ENCODE data around the gene LACRT.

The LACRT gene

DNA sequence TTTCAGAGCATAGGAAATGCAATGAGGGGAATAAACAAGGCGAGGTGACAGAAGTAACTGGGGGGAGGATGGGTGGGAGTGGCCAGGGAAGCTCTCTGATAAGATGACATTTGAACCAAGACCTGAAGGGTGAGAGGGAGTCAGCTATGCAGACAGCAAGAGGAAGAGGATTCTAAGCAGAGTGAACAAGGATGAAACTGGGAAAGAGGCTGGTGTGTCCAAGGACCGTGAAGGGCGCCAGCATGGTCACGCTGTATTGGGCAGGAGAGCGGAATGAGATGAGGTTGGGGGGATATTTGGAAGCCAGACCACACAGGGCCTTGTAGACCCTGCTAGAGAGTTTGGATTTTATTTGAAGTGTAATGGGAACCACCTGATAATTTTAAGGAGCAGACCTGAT is 35.7 kb downstream of the LACRT start:
- no peak for FAIRE-seq

DNA sequence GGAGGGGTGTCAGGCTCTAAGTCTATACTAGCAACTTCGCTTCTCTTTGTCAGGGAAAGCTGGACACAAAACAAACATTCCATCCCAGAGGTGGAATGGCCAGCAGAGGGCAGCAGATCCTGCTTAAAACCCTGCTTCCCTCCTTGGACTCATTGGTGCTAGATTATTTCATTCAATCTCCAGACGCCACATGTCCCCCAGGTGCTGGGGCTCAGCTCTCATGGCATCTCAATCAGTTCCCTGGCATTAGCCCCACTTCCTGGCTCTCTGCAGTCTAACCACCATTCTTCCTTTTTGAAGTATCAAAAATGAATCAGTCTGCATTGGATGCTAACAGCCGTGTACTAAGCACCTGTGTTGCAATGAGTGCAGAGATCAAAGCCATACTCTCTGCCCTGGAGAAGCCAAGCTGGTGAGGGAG is 38.2 kb downstream of the LACRT start:
- FAIRE-seq = no peak

DNA sequence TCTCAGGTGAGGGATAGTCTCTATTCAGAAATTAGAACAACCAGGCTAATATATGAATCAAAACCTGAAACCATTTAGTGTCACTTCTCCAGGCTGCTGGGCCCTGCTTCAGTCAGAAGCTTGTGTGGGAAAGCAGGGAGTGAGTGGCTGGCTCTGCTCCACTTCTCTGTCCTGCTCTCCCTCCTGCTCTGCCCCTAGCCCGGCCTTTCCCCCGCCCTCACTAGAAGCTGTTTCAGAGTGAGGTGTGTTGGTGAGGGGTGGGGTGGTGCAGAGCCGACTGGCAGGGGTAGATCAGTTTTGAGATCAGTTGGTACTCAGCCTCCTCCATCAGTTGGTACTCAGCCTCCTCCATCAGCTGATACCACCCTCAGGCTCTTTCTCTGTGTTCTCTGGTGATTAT is 39.2 kb downstream of the LACRT start:
- FAIRE-seq = no peak

DNA sequence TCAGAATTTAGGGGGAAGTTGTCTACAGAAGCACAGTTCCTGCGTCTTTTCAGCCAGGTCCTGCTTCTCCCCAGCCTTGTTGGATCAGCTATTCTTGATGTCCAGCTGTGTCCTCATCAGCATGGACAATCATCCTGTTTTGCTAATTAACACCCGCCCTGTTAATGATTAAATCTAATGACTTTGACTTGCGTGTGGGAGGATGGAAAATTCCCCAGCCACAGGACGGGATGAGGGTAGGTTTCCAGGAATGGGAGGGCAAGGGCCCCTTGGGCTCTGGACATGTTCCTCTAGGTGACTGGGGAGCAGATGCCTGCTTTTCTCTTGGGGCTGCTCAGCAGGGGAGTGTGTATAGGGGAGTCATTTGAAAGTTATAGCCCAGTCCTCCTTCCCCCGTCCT is 41.0 kb downstream of the LACRT start:
- FAIRE-seq = no peak

DNA sequence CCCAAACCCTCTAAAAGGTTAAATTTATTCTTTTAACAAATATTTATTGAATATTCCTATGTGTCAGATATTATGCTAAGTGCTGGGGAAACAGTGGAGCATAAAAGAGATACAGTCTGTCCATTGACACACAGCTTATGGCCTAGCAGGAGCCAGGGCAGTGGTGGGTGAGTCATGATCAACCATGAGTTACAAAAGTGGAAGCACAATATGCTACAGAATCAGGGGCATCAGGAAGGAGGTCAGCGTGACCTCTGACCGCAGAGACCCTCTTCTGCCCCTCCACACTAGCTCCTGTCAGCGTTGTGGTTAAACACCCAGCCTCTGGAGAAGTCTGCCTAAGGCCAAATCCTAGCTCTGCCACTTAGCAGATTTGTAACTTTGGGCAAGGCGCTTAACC is 41.6 kb downstream of the LACRT start:
- FAIRE-seq = no peak

DNA sequence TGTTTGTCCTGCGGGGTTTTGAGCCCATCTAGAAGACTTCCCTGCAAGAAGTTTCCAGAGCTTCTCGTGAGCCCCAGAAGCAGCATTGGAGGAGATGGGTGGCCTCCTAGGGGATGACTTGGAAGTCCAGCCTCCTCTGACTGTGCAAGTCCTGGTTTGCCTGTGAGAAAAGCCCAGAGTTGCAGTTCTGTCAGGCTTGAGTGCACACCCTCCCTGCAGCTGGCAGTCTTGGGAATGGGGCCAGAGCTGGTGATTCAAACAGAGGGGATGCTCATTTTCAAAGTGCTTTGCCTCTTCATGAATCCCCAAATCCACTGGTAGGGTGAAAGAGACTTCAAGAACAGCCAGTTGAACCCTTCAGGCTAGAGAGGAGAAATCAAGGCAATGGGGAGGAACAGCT is 42.4 kb downstream of the LACRT start:
- no peak for FAIRE-seq

DNA sequence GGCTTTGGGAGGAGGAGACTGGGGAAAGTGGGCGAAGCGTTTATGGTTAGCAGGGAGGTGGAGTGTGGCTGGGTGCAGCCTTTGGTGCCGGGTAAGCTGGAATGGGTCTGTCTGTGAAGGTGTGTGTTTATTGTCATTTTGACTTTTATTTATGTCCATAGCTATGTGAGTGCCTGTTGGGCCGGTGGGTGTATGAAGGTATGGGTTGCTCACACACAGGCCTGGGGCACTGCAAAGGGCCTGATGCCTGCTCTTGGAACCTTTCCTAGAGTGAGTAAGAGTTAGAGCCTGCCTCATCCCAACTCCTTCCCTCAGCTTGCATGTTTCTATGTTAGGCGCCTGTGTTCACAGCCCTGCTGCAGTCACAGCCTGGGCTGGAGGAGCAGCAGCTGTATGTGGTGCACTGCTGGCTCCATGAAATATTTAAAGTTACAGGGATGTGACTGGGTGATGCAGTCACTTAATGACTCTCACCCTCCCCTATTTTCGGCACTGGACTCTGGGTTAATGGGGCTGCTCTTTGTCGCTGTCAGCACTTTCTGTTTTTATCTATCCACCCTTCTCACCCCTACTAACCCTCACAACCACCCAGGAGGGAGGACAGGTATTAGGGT is 43.6 kb downstream of the LACRT start:
- no peak for FAIRE-seq

DNA sequence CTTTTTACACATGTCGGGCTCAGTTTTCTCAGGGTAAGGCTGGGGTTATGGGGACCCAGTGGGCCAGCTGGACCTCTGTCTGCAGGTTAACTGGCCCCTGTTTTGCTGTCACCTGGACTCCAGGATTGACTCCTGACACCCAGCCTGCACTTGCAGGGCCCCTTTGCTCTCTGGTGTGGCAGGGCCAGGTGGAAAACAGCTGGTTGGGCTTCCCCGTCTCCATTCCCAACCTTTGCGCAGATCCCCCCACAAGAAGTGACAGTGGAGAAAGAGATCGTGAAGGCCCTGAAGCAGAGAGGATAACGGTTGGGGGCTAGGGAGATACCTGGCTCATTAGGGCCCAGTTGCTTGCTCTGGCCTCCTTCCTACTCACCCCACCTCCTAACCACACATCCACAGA is 44.7 kb downstream of the LACRT start:
- no peak for FAIRE-seq

DNA sequence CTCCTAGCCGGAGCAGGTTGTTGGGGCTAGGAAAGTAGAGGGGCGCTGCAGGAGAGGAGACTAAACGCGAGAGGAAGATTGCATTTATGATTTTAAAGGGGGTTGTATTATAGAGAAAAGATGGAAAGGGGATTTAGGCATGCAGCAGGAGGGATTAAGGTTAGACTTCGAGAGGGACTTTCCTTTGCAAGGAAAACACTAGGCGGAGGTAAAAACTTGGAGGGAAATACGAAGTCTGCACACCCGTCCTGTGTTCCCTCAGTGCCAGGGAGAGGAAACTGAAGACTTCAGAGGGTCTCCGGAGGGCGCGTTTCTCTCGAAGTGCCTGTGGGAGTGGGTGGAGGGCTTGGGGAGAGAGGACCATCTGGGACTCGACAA is 45.8 kb downstream of the LACRT start:
- no peak for FAIRE-seq

DNA sequence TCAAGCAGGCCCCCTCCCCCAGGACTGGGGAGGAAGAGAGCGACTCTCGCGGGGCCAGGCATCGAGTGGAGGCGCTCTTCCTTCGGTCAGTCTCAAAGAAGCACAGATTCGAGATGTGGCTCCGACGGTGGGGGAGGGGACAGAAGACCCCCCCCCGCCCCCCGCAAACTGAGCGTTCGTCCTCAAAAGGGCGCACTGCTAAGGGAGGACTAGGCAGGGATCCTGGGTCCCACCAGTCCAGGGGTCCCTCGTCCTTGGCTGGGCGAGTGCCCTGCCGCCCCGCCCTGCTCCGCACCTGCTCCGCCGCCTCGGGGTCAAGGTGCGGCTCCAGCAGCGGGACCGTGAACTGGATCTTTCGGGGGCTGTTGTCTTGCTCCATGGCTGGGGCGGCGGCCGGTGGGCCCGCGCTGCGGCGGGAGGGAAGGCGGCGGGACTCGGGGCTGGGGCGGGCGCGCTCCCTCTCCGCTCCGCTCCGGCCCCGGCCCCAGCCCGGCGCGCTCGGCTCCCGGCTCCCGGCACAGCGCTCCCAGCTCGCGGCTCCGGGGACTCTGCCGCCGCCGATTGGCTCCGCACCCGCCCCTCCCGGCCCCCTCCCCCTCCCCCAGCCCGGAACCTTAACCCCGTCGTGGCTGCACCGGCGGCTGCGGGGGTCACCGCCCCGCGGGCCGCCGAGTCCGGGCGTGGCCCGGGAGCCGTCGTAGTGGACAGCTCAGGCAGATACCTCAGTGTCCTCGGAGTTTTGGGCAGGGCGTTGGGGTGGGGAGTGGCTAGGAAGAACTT is 46.4 kb downstream of the LACRT start, which contains the start of gene PPP1R1A:
Gene PPP1R1A, minus strand, starts transcription at position 550 of the 780 bp plus-strand sequence. Its CDS starts 171 bp downstream, at position 379.
- FAIRE-seq = no peak

DNA sequence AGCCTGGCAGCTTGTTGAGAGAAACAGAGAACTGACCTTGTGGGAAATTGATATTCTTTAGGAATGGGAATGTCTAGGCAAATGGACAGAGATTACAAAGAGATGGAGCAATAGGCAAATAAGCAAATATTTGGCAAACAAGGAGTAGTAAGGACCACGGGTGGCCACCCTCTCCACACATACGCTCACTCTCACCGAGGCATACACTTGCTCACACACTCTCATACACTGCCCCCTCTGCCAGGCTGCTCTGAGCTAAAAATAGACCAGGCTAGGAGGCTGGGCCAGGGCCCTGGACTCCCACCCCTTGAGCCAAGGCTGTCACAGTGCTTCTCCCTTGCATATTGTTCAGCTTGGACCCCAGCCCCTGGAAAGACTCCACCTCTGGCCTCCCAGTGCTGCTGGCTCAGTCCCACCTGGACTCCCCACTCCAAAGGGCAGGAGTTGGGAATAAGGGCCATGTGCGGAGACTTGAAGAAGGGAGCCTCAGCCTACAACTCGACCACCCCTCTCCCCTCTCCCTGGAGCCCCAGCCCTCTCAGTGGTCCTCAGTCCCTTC is 47.3 kb downstream of the LACRT start:
- FAIRE-seq = no peak

DNA sequence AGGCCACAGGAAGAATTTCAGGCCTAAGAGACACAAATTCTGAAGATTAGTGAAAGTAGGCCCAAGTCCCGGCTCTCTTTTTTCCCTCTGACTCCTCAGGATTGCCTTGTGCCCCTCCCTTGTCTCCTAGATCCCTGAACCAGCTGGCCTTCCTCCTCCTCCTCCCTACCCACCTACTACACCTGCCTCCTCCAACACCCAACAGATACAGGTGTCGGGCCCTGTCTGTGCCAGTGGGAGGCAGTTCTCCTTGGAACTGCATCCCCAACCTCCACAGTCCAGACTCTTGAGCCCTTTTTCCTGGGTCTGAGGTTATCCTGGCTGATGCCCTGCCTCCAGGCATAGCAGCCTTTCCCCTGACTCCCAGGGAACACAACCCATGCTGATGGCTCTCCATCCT is 48.1 kb downstream of the LACRT start:
- no peak for FAIRE-seq

DNA sequence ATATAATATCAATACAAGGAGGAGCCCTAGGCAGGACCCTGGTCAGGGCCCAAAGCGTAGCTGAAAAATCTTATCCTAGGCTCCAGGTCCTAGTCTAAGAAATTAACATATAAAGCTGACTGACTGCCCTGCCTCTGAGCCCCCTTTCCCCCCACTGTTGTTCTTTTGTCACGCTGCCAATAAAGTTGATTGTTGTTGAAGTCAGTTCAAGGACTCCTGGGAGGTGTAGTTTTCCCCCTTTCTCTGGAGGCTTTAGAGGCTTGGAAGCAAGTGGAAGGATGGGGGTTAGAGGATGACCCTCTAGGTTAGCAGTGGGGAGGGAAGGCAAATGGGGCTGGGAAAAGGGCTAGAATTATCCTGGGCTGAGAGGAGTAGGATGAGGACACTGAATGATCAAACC is 49.5 kb downstream of the LACRT start:
- no peak for FAIRE-seq

DNA sequence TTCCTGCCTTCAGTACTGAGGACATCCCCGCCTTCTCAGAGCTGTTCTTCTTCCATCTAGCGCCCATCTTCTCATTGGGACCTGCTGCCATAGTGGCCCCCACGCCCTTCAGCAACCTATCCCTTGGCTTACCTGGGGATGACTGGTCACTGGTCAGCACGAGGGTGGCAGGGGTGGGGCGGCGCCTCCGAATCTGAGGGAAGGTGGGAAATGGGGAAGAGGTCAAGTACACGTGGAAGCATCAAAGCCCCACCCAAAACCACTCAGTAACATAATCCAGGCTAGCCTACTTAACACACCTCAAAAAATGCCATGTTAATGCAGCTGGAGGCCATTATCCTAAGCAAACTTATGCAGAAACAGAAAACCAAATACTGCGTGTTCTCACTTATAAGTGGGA is 50.6 kb downstream of the LACRT start:
- FAIRE-seq = no peak

DNA sequence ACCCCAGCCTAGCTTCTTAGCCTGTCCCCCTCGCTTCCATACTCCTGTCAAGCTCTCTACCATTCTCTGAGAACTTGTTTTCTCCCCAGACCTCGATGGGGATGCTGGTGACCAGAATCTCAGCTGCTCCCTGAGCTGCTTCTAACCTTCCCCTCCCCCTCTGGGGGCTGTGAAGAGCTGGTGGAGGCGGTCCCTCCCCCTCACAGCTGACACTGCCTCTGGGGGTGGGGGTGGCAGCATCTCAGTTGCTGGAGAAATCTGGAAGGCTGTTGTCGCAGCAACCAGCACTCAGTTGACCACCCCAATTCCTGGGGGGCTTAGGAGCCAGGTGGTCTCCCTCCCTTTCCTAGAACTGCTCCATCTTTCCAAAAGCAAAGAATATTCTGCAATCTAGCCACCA is 51.0 kb downstream of the LACRT start:
- FAIRE-seq = no peak

DNA sequence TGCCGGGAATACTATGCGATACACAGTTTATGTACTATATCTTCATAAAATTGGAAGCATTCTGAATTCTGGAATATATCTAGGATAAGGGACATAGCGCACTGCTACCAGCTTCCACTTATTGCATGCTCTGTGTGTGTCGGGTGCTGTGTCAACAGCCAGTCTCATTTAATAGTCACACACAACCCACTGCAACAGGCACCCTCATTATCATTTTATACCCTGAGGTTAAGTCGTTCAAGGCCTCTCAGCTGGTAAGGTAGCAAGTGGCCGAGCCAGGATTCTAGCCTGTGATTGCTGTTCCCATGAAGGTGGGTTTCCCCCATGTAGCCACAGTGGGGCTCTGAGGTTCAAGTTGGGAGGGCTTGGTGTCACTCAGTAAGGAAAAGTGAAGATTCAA is 53.3 kb downstream of the LACRT start:
- no peak for FAIRE-seq

Data from A204.1 (cell line).